ENCODE measurements around the gene ACTN3. TPM values are rescaled to one million over a fixed set of nuclear protein-coding genes. Genes with fewer than 3 reads are reported as not detected.

The ACTN3 gene
- total RNA-seq, 2 experiments from 2014 or later = 0.27 TPM; not detected in 1

GRCh38 chr11:66510990-66511339, 35.7 kb upstream of the ACTN3 start:
- no peaks in the 10 kb centered on the region for H3K9me2 ChIP-seq (ENCODE audit: insufficient read depth, low read length)
- no peaks in the 10 kb centered on the region for H3K79me2 ChIP-seq (ENCODE audit: insufficient read depth, low read depth, low read length)
- H3K4me1 ChIP-seq (ENCODE audit: insufficient read depth, low read length, poor library complexity, severe bottlenecking) = peaks cover 4% of the 10 kb centered on the region
- H3K9me3 ChIP-seq (ENCODE audit: low read length) = no peaks in the 10 kb centered on the region
- H4K20me1 ChIP-seq (ENCODE audit: insufficient read depth, low read length) = no peaks in the 10 kb centered on the region
- no TSS peak for BruUV-seq (replicated peaks)
- CTCF ChIA-PET (ENCODE audit: unreplicated experiment) = no interaction called here
- intact Hi-C loops (cut with micrococcal nuclease; ENCODE audit: unreplicated experiment) = no loop called here
- no peak for DNase-seq (ENCODE audit: low spot score)
- peaks cover 4% of the 10 kb centered on the region; the same call in 1 of the 2 replicates for H3K36me3 ChIP-seq (ENCODE audit: insufficient read depth, low read length)
- POLR2A ChIA-PET = interaction anchor here (0.5 kb wide), 1 partner anchor 27 kb away, joined by 3 read pairs; no protein-coding TSS in a partner anchor
- H2AFZ ChIP-seq (ENCODE audit: low read length) = peak overlapping the region; percentile 82; the same call in 1 of the 2 replicates
- peak overlapping the region; percentile 73 for H3K4me2 ChIP-seq (ENCODE audit: low read length)
- no peak overlapping the region for H3K27ac ChIP-seq (ENCODE audit: low read depth, low read length, poor library complexity, severe bottlenecking)
- peak overlapping the region; percentile 72 for H3K4me3 ChIP-seq (ENCODE audit: low read depth, low read length, poor library complexity, severe bottlenecking)
- TF ChIP-seq EZH2phosphoT487 (IDR thresholded peaks at IDR 0.05; ENCODE audit: borderline replicate concordance, low read depth, low read length) (no peak), CTCF (conservative IDR thresholded peaks at IDR 0.05; ENCODE audit: low read length) (no peak)

GRCh38 chr11:66523611-66524010, 23.1 kb upstream of the ACTN3 start:
- no peak overlapping the region for H3K27ac ChIP-seq (ENCODE audit: low read depth, low read length, poor library complexity, severe bottlenecking)
- TF ChIP-seq EZH2phosphoT487 (IDR thresholded peaks at IDR 0.05; ENCODE audit: borderline replicate concordance, low read depth, low read length) = no peak
- no peak for TF ChIP-seq CTCF (conservative IDR thresholded peaks at IDR 0.05; ENCODE audit: low read length)
- H2AFZ ChIP-seq (ENCODE audit: low read length) = no peak overlapping the region
- DNase-seq (ENCODE audit: low spot score) = no peak
- no peaks in the 10 kb centered on the region for H3K9me2 ChIP-seq (ENCODE audit: insufficient read depth, low read length)
- no peaks in the 10 kb centered on the region for H3K9me3 ChIP-seq (ENCODE audit: low read length)
- H3K79me2 ChIP-seq (ENCODE audit: insufficient read depth, low read depth, low read length) = no peaks in the 10 kb centered on the region
- H3K4me1 ChIP-seq (ENCODE audit: insufficient read depth, low read length, poor library complexity, severe bottlenecking) = no peaks in the 10 kb centered on the region
- intact Hi-C loops (cut with micrococcal nuclease; ENCODE audit: unreplicated experiment) = no loop called here
- no peak overlapping the region for H3K4me2 ChIP-seq (ENCODE audit: low read length)
- ChIA-PET POLR2A (interaction anchor here (0.7 kb wide), 1 partner anchor 8 kb away, joined by 4 read pairs; no protein-coding TSS in a partner anchor), CTCF (ENCODE audit: unreplicated experiment) (no interaction called here)
- no TSS peak for BruUV-seq (replicated peaks)
- no peaks in the 10 kb centered on the region for H4K20me1 ChIP-seq (ENCODE audit: insufficient read depth, low read length)
- no peaks in the 10 kb centered on the region; the same call in 1 of the 2 replicates for H3K36me3 ChIP-seq (ENCODE audit: insufficient read depth, low read length)
- H3K4me3 ChIP-seq (ENCODE audit: low read depth, low read length, poor library complexity, severe bottlenecking) = no peak overlapping the region

- POLR2A ChIA-PET = interaction anchor here (0.7 kb wide), 1 partner anchor 9 kb away, joined by 4 read pairs; no protein-coding TSS in a partner anchor
- Histone ChIP-seq H3K4me3 (ENCODE audit: low read depth, low read length, poor library complexity, severe bottlenecking) (no peak overlapping the region), H3K4me2 (ENCODE audit: low read length) (no peak overlapping the region), H3K36me3 (ENCODE audit: insufficient read depth, low read length) (no peaks in the 10 kb centered on the region; the same call in 1 of the 2 replicates), H3K27ac (ENCODE audit: low read depth, low read length, poor library complexity, severe bottlenecking) (no peak overlapping the region), H3K79me2 (ENCODE audit: insufficient read depth, low read depth, low read length) (no peaks in the 10 kb centered on the region), H2AFZ (ENCODE audit: low read length) (no peak overlapping the region), H3K9me2 (ENCODE audit: insufficient read depth, low read length) (no peaks in the 10 kb centered on the region), H3K9me3 (ENCODE audit: low read length) (no peaks in the 10 kb centered on the region), H3K4me1 (ENCODE audit: insufficient read depth, low read length, poor library complexity, severe bottlenecking) (no peaks in the 10 kb centered on the region), H4K20me1 (ENCODE audit: insufficient read depth, low read length) (no peaks in the 10 kb centered on the region)
- TF ChIP-seq CTCF (conservative IDR thresholded peaks at IDR 0.05; ENCODE audit: low read length) = no peak
- TF ChIP-seq EZH2phosphoT487 (IDR thresholded peaks at IDR 0.05; ENCODE audit: borderline replicate concordance, low read depth, low read length) = no peak
- CTCF ChIA-PET (ENCODE audit: unreplicated experiment) = no interaction called here
- no TSS peak for BruUV-seq (replicated peaks)
- intact Hi-C loops (cut with micrococcal nuclease; ENCODE audit: unreplicated experiment) = no loop called here
- no peak for DNase-seq (ENCODE audit: low spot score)
These were observed 22.2 kb upstream of the ACTN3 start for GRCh38 chr11:66524304-66525040.
